Measurements from ENCODE around the gene OTOG.

The OTOG gene, protein sequence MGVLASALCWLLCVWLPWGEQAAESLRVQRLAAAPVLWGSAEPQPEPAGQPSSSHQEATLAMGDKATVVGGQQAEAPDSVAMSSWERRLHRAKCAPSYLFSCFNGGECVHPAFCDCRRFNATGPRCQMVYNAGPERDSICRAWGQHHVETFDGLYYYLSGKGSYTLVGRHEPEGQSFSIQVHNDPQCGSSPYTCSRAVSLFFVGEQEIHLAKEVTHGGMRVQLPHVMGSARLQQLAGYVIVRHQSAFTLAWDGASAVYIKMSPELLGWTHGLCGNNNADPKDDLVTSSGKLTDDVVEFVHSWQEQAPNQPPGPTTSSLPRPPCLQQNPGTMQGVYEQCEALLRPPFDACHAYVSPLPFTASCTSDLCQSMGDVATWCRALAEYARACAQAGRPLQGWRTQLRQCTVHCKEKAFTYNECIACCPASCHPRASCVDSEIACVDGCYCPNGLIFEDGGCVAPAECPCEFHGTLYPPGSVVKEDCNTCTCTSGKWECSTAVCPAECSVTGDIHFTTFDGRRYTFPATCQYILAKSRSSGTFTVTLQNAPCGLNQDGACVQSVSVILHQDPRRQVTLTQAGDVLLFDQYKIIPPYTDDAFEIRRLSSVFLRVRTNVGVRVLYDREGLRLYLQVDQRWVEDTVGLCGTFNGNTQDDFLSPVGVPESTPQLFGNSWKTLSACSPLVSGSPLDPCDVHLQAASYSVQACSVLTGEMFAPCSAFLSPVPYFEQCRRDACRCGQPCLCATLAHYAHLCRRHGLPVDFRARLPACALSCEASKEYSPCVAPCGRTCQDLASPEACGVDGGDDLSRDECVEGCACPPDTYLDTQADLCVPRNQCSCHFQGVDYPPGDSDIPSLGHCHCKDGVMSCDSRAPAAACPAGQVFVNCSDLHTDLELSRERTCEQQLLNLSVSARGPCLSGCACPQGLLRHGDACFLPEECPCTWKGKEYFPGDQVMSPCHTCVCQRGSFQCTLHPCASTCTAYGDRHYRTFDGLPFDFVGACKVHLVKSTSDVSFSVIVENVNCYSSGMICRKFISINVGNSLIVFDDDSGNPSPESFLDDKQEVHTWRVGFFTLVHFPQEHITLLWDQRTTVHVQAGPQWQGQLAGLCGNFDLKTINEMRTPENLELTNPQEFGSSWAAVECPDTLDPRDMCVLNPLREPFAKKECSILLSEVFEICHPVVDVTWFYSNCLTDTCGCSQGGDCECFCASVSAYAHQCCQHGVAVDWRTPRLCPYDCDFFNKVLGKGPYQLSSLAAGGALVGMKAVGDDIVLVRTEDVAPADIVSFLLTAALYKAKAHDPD (N-terminal part only)

DNA sequence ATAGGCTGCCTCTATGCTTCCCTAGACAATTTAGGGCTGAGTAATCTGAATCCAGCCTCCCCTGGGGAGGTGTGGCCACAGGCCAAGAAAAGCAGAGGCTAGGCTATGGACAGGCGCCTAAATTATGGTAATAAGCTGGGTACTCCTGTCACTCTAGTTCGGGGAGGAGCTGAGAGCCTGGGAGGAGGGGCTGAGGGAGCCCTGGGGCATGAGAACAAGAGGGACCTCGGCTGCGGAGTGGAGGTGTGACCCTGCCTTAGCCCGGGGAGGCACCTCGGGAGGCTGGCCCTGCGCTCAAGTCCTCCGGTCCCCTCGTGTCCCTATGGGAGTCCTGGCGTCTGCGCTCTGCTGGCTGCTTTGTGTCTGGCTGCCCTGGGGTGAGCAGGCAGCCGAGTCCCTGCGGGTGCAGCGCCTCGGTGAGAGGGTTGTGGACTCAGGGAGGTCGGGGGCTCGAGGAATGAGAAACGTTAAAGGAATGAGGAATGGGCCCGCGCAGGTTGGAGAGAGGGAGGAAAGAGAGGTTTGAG, at the start of gene OTOG:
OTOG (plus strand) TSS at position 209 of the 527 bp plus-strand sequence; CDS start at position 323, 114 bp downstream.
- peak; percentile 53 for DNase-seq

DNA sequence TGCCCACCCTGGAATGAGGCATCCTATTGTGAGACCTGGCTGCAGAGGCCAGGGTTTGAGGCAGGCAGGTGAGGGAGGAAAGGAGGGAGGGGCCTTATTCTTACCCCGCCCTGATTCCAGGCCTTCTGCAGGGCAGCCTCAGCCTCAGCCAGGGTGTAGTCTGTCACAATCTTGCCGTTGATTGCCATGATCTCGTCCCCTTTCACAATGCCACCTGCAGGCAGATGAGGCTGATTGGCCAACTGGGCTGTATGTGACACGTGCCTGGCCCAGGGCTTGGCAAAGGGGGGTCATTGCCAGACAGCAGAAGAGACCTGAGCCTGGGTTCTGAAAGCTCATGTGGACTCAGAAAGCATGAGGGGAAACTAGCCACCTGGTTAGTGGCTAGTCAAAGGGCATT, 49.0 kb upstream of the OTOG start:
- DNase-seq = peak; percentile 2

DNA sequence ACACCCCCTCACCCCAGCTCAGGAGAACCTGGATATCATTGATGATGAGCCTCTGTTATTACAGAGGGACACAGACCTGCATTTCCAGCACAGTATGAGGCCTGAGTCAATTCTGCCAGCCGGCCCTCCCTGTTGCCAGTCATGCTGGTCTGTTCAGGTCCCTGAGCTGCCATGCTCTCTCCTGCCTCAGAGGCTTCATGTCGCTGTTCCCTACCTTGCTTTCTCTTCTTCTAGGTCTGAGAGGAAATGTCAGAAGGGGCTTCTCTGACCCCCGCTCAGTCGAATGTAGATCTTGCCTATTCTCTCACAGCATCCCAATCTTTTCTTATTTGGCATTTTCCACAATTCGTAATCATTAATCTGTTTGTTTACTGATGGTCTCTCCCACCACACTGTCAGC, 48.6 kb upstream of the OTOG start:
- no peak for DNase-seq

DNA sequence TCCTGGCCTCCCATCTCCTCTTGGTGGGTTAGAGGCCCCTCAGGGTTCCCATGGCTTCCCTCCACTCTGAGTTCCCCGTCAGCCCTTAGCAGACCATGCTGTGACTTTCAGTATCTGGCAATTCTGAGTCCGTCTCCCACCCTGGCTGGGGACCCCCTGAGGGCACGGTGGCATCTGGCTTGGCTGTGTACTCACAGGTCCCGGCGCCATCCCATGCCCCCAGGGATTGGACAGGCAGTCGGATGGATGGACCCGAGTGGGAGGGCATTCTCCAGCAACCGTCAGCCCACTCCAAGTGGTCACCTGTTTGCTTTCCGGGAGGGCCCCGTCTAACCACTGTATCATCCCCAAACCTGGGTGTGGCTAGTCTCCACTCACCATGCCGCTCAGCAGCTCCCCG, 46.4 kb upstream of the OTOG start:
- DNase-seq = no peak

DNA sequence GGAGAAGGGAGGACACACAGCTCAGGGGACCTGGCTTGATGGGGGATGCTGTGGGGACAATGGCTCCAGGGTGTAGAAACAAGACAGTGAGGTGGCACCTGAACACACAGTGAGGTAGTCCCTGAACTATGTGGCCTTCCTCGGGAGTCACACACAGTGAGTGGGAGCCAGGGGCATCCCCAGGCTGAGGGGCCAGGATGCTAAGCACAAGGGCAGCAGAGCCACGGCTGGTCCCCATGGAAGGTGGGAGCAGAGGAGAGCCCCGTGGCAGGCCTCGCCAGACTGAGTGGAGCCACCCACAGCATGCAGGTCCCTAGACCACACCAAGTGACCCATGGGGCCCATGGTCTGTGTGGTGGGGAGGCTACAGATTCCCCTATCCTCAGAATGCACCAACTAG, 44.4 kb upstream of the OTOG start:
- DNase-seq = no peak

DNA sequence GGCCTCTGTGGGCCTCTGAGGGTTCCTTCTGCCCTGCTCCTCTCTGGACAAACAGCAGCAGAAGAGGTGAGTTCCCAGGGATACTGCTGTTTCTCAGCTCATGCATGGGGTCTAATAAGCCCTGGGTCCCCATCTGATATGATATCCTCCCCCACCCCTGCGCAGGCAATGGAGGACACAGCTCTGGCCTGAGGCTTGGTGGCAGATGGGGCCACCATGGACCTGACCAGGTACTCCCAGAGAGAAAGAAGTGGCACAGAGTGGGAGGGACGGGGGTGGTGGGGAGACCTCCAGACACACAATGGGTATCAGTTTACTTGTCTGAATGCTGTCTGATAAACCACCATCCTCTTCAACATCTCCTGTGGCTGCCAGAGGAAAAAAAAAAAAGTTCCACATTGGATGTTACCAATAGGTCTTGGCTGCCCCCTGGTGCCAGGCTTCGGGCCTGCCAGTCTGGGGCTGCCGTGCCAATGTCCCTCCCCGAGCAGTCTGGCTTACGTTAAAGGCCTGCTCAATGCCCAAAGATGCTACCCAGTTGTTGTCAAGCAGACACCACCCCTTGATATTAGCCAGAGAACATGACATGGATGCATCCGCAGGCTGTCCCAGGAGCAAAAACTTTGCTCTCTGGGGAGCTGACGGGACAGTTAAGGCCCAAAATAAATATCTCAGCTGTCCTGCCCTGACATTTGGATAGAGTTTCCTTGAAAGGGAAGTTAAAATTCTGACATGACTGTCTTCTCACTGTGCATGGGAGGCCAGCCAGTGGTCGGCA, 42.5 kb upstream of the OTOG start:
- DNase-seq = peak; percentile 11

DNA sequence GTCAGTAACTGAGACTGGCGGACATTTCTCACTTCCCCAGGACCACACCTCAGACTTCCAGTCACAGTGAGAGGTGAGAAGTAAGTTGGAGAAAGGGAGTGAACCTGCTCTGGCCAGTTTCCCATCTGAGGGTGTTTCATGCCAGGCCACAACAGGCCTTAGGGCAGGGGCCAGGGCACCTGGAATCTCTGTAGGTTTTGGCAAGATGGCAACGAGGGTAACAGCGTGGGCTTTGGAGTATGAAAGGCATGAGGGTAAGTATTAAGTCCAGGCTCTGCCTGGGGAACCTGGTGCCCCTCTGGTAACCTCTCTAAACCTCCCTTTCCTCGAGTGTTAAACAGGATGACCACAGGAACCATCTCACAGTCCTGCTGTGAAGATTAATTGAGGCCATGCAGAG, 41.9 kb upstream of the OTOG start:
- no peak for DNase-seq

DNA sequence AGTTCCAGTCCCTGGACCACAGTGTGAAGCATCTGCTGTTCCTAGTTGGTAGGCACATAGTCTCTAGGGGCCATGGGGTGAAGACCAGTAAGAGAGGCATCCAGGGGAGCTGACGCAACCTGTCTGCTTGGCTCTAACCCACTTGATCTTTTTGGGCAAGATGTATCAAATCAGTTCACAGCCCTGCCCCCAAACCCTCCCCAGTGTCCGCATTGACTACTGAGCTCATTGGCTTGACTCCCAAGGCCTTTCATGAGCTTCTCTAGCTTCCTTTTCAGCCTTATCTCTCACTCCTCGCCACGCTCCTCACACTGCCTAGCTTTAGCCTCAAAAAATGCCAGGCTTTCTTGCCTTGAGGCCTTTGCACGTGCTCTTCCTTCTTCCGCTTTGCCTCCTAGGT, 40.7 kb upstream of the OTOG start:
- no peak for DNase-seq

DNA sequence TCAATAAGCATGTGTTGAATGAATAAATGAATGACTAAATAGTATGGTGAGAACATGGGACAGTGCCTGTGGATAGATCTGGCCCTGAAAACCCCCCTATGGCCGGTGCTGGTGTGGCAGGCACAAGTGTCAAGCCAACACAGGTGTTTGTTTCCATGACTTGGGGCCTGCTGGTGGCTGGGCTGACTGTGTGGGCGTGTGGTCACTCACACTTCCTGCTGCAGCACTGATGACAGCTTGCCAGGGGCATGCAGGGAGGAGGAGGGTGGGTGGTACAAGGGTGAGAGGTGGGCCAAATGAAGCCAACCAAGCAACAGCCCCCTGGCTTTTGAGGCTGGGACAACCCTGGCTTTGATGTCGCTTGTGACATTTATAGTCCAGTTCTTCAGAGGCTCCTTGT, 40.1 kb upstream of the OTOG start:
- DNase-seq = no peak

DNA sequence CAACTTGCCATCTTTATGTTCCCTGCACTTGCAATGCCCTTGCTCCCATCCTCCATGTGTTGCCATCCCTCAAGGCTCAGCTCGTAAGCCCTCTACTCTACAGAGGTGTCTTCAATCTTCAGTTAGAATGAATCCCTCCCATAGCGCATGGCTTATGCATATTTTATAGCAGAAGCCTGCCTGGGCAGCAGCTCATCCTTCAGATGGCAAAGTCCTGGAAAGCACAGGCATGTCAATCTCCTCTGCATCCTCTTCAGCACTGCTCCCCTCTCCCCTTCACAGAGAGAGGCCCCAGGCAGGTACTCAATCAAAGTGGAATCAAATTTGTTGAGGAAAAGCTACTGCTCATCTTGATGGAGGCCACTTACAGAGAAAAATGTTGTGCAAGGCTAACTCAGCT, 39.3 kb upstream of the OTOG start:
- DNase-seq = no peak

DNA sequence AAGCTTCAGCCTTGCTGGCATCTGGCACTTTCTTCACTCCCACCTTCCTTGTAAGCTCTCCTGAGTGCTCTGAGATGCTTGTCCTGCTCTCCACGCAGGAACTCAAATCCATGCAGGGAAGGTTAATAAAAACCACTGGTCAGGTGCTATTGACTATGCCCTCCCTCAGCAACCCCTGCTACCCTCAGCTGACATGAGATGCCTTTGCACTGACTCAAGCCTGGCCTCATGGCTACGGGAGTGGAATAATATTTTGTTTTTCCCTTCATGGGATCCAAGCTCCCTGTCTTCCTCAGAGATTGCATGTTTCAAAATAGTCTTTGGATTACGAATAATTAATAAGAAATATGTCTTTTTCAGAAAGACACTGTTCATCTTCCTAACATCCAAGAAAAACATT, 38.8 kb upstream of the OTOG start:
- no peak for DNase-seq

DNA sequence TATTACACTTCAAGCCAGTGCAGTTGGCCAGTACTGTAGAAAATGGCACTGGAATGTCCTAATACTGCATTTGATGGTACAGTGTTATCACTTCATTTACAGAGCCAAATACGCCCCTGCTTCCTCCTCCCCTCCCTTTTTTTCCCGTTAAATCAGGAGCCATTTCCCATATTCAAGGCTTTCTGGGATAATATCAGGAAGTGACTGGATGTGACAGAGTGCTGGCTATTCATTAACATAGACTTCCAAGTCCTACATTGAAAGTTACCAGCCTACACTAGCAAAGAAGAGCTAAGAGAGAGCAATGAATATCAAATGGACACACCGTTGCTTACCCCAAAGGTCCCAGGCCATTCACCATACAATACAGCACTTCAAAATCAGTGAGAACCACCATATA, 38.3 kb upstream of the OTOG start:
- DNase-seq = no peak

DNA sequence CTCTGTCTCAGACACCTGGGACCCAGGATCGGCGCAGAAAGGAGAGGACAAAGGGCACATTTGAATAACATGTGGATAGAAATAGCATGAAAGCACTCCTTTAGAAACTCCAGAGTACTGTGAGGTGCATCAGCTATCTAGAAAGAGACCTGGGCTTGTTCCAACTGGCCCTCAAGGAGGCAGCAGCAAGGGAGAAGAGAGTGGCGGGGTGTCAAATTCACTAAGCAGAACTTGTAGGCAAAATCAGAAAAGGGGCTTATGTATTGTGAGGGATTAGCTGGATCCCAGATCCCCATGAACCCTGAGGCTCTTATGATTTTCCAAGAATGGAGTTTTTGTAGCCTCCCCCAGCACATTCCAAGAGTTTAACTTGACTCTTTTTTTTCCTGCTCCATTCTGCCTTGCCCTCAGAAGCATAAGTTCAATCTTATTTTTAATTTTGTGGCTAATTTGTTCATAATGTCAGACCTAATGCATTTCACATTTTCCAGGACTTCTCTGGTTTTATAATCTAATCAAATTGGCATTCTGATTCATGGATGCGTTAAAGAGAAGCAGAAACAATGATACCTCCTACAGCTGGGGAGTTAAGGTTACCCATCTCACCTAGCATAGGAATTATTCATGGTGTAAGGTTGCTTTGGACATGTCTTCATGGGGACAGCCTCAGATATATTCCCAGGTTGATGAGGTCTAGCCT, 36.4 kb upstream of the OTOG start:
- no peak for DNase-seq

DNA sequence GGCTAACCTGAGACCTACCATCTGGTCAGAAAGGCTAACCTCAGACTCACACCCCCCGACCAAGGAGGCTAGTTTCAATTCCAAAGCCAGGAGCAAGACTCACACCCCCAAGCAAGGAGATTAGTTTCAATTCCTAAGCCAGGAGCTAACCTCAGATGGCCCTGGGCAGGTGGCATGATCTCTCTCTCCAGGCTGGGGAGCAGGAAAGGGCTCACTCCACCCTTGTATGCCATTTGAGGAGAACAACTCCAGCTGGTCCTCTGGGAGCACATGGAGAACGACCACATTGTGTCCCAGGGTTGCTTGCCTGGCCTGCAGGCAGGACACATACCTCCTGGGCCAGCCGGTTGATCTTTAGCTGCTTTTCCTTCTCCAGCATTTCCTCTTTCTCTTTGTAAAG, 35.5 kb upstream of the OTOG start:
- DNase-seq = no peak

DNA sequence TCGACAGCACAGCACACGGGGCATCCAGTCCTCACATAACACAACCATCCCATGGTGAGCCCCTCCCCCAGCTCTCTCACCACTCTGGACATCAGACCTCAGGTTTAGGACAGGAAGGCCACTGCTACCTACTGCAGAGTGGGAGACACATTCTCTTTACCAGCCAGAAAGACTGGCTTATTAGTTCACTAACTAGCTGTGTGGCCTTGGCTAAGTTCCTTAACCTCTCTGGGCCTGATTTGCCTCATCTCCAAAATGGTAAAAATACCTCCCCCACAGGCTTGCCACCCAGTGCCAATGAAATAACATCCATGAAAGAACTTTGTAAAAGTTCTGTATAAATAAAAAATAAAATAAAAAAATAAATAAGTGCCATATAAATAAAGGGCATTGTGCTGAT, 35.0 kb upstream of the OTOG start:
- DNase-seq = no peak

DNA sequence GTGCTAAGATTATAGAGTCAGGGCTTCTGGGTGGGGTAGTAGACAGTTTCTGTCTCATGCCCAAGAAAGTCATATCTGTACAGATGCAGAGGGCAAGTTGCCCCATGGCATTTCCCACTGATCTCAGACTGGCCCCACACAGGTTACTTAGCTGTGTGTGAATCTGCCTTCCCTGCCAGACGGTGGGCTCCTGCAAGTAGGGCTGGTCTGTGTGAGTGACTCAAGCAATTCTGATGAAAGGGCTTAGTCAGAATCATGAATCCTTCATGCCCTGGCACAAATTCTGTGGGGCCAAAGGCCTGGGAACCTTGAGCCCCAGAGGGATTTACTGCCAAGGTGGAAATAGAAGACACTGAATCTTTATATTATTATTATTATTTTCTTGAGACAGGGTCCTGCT, 33.2 kb upstream of the OTOG start:
- no peak for DNase-seq

DNA sequence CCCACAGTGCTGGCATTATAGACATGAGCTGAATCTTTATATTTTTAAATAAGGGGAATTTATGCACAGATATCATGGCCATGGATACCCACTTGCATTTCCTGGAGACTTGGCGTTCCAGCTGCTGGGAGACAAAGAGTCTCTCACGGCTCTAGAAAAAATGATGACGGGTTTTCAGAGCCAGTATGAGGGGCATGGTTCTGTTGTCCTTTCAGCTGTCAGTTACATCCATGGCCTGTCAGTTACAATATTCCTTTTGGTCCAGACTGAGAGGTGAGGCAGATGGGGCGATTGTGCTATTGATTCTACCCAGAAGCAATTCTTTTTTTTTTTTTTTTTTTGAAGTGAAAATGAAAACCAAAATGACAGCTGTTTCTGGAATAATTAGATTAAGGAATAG, 32.6 kb upstream of the OTOG start:
- no peak for DNase-seq

DNA sequence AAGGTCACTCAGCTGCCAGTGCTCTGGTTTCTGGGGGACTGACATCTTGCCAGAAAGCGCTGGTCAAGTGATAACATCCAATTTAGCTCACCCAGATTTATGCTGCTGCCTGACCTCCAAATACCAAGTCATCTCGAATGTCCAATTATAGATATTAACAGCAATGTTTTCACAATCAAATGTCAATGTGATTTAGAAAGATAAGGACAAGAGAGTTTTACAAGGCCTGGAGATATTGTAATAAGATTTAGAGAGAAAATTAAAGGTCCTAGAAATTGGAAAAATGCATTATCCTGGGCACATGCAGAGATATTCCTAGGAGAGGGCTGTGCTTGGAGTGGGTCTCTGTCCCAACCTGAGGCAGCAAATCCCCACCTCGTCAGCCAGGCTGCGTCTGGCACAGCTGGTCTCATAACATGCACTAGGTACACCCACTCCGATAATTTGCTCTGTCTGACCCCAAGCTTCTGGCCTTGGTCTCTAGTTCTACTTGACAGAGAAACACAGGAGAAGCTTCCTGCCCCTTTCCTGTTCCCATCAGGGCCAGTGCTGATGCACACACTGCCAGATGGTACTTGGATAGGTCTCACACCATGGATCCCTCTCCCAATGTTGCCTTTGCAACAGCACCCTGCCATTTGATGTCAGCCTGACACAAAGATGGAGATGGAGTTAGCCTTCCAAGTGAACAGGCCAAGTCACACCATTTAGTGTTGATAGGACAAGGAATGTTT, 31.4 kb upstream of the OTOG start:
- DNase-seq = no peak

DNA sequence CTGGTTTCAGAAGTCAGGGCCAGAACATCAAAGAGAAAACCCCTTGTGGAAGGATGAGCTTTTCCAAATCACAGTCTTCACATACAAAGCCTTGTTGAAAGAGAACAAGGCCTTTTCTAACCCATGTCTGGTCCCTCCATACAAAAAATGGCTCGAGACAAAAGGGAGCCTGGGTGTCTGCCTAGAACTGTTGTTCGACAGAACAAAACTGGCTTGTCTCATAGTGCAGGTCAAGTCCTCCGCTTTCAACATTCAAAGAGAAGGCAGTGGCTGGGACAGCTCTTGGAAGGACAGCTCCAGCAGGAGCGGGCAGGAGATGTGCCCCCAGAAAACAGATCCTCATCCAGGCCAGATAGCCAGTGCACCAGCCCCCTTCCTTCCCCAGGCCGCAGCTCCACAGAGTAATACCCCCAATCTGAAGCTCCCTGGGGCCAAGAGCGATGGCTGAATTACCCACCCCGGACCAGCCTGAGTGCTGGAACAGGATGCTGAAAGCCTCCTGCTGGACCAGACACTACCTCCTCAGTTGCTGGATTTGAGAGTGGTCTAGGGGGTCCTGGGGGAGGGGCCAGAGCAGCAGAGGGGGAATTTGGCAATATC, 30.4 kb upstream of the OTOG start:
- no peak for DNase-seq

DNA sequence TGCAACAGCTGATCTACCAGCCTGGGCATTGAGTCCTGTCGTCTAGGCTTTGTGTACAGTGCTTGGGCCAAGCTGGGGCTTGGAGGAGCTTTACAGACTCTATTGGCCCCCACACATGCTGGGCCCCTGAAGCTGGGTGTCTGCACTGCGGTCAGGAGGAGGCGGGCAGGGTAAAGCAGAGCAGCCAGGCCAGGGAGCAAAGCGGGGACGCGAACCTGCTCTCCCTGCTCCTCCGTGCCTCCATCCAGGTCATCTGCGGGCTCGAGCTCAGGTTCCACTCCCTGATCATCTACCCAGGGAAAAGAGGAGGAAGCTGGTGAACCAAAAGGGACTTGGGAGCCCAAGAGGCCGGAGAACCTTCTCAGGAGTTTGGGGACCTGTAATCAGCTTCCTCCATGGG, 29.9 kb upstream of the OTOG start:
- DNase-seq = no peak
